Loucy (cell line): ENCODE measurements around the gene SAP25.
A peak's percentile ranks its signal among the peaks of the same experiment; 100 is the strongest.

Experiments used
- H2AFZ ChIP-seq: fragments of 200-600 bp; sonication (generic); 2 replicates; pipeline ENCODE4 v1.6.0; 2016; ENCODE audit warnings: antibody characterized with exemption, mild to moderate bottlenecking, low read length, moderate library complexity
- H3F3A ChIP-seq: fragments of 200-600 bp; 2 replicates; pipeline ENCODE4 v1.6.0; 2016; ENCODE audit warnings: antibody characterized with exemption, low read depth, mild to moderate bottlenecking
- H3K27me3 ChIP-seq: fragments of 200-600 bp; sonication (generic); 2 replicates; pipeline ENCODE4 v1.6.1; 2014; ENCODE audit warnings: low read length, mild to moderate bottlenecking; ENCODE audit not compliant: insufficient read depth, poor library complexity, severe bottlenecking
- H3K36me3 ChIP-seq: fragments of 200-600 bp; sonication (generic); 2 replicates; pipeline ENCODE4 v1.6.1; 2016; ENCODE audit warnings: low read length; ENCODE audit not compliant: insufficient read depth
- H3K4me1 ChIP-seq: fragments of 200-600 bp; sonication (generic); 2 replicates; pipeline ENCODE4 v1.5.1; 2014; ENCODE audit warnings: low read length, mild to moderate bottlenecking; ENCODE audit not compliant: insufficient read depth, poor library complexity, severe bottlenecking
- H3K4me2 ChIP-seq: fragments of 200-600 bp; sonication (generic); 2 replicates; pipeline ENCODE4 v1.6.0; 2014; ENCODE audit warnings: antibody characterized with exemption, low read length, low read depth, mild to moderate bottlenecking; ENCODE audit not compliant: poor library complexity, severe bottlenecking
- H3K4me3 ChIP-seq: fragments of 200-600 bp; sonication (generic); 2 replicates; pipeline ENCODE4 v1.5.1; 2014; ENCODE audit warnings: low read length, mild to moderate bottlenecking, mixed read lengths; ENCODE audit not compliant: poor library complexity, severe bottlenecking
- H3K79me2 ChIP-seq: fragments of 200-600 bp; sonication (generic); 2 replicates; pipeline ENCODE4 v1.6.1; 2014; ENCODE audit warnings: low read length; ENCODE audit not compliant: insufficient read depth
- H3K9ac ChIP-seq: fragments of 200-600 bp; sonication (generic); 2 replicates; pipeline ENCODE4 v1.6.0; 2014; ENCODE audit warnings: mild to moderate bottlenecking, low read depth, low read length, moderate library complexity; ENCODE audit not compliant: poor library complexity, severe bottlenecking
- H3K9me2 ChIP-seq: fragments of 200-600 bp; sonication (generic); replicated peaks from 2 replicates; pipeline ENCODE4 v1.6.1; 2016; ENCODE audit warnings: low read depth, low read length, mixed read lengths
- H3K9me3 ChIP-seq: fragments of 200-600 bp; sonication (generic); 2 replicates; pipeline ENCODE4 v1.6.1; 2014; ENCODE audit warnings: mild to moderate bottlenecking, antibody characterized with exemption, low read length, low read depth; ENCODE audit not compliant: insufficient read depth
- H4K20me1 ChIP-seq: fragments of 200-600 bp; sonication (generic); 2 replicates; pipeline ENCODE4 v1.6.0; 2014; ENCODE audit warnings: antibody characterized with exemption, low read length, mild to moderate bottlenecking; ENCODE audit not compliant: insufficient read depth, poor library complexity, severe bottlenecking
- EZH2phosphoT487 ChIP-seq: fragments of 200-600 bp; IDR thresholded peaks from 2 replicates; pipeline ENCODE4 v1.6.1; 2018; ENCODE audit warnings: antibody characterized with exemption, mild to moderate bottlenecking, moderate library complexity, borderline replicate concordance
- TF ChIP-seq, protein P1 (sequence below): fragments of 200-600 bp; sonication (generic); conservative IDR thresholded peaks from 2 replicates; pipeline ENCODE4 v1.5.1; 2014; ENCODE audit warnings: mild to moderate bottlenecking, antibody characterized with exemption, low read length

The SAP25 gene

GRCh38 chr7:100546926-100547800 is 26.5 kb downstream of the SAP25 start:
- H3K4me3 ChIP-seq, result no peak overlapping the region
- H3K9me2 ChIP-seq, result no peaks in the 10 kb centered on the region
- H4K20me1 ChIP-seq, result no peaks in the 10 kb centered on the region
- H3K36me3 ChIP-seq, result no peaks in the 10 kb centered on the region; the same call in none of the 2 replicates
- peaks cover 46% of the 10 kb centered on the region for H3K4me1 ChIP-seq
- peak overlapping the region; percentile 37 for H3K4me2 ChIP-seq
- H3K79me2 ChIP-seq, result peaks cover 16% of the 10 kb centered on the region; the same call in 1 of the 2 replicates
- TF ChIP-seq EZH2phosphoT487, result no peak
- TF ChIP-seq, protein P1, sequence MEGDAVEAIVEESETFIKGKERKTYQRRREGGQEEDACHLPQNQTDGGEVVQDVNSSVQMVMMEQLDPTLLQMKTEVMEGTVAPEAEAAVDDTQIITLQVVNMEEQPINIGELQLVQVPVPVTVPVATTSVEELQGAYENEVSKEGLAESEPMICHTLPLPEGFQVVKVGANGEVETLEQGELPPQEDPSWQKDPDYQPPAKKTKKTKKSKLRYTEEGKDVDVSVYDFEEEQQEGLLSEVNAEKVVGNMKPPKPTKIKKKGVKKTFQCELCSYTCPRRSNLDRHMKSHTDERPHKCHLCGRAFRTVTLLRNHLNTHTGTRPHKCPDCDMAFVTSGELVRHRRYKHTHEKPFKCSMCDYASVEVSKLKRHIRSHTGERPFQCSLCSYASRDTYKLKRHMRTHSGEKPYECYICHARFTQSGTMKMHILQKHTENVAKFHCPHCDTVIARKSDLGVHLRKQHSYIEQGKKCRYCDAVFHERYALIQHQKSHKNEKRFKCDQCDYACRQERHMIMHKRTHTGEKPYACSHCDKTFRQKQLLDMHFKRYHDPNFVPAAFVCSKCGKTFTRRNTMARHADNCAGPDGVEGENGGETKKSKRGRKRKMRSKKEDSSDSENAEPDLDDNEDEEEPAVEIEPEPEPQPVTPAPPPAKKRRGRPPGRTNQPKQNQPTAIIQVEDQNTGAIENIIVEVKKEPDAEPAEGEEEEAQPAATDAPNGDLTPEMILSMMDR, result no peak
- no peaks in the 10 kb centered on the region for H3F3A ChIP-seq
- peak overlapping the region; percentile 20 for H3K9ac ChIP-seq
- H3K27me3 ChIP-seq, result no peaks in the 10 kb centered on the region
- no peak overlapping the region for H2AFZ ChIP-seq
- no peaks in the 10 kb centered on the region for H3K9me3 ChIP-seq

DNA sequence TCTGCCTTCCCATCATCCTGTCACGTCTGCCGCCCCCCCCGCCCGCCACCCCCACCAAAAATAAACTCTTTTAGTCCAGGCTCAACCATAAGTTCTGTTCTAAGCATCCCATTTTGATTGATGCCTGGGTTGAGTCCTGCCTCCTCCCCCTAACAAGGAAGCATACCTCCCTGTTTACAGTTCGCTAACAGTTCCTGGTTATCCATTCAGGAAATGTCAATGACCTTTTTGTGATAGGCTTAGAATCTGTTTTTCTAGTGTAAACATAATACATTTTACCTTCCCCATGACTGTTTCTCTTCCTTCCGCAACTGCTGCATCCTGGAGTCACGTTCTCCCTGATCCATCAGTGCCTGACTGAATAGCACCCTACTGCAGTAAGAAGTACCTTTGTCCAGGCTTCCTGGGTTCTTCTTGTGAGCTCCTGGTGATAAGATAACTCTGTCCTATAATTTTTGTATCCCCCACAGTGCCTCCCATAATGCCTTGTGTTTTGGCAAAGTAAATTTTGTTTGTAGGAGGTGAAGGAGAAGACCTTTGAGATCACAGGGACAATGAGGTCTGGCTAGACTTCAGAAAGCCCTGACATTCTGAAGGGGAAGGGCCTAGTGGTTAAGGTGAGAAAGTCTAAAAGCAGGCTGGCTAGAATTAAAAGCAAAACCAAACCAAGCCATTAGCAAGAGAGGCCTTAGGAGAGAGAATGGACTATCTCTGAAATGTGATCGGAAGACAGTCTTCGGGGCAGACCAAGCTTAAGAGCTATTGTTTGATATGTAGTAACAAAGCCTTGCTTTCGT is 27.4 kb downstream of the SAP25 start:
- H3K36me3 ChIP-seq, result no peaks in the 10 kb centered on the region; the same call in 1 of the 2 replicates
- peaks cover 46% of the 10 kb centered on the region for H3K4me1 ChIP-seq
- H3K9me2 ChIP-seq, result no peaks in the 10 kb centered on the region
- peaks cover 16% of the 10 kb centered on the region; the same call in 1 of the 2 replicates for H3K79me2 ChIP-seq
- no peak overlapping the region for H2AFZ ChIP-seq
- no peak overlapping the region for H3K4me3 ChIP-seq
- H3K4me2 ChIP-seq, result peak overlapping the region; percentile 37
- H3K9me3 ChIP-seq, result no peaks in the 10 kb centered on the region
- peak overlapping the region; percentile 24 for H3K9ac ChIP-seq
- H3F3A ChIP-seq, result no peaks in the 10 kb centered on the region
- H3K27me3 ChIP-seq, result no peaks in the 10 kb centered on the region
- TF ChIP-seq EZH2phosphoT487, result no peak
- TF ChIP-seq, protein P1, result no peak
- H4K20me1 ChIP-seq, result no peaks in the 10 kb centered on the region

DNA sequence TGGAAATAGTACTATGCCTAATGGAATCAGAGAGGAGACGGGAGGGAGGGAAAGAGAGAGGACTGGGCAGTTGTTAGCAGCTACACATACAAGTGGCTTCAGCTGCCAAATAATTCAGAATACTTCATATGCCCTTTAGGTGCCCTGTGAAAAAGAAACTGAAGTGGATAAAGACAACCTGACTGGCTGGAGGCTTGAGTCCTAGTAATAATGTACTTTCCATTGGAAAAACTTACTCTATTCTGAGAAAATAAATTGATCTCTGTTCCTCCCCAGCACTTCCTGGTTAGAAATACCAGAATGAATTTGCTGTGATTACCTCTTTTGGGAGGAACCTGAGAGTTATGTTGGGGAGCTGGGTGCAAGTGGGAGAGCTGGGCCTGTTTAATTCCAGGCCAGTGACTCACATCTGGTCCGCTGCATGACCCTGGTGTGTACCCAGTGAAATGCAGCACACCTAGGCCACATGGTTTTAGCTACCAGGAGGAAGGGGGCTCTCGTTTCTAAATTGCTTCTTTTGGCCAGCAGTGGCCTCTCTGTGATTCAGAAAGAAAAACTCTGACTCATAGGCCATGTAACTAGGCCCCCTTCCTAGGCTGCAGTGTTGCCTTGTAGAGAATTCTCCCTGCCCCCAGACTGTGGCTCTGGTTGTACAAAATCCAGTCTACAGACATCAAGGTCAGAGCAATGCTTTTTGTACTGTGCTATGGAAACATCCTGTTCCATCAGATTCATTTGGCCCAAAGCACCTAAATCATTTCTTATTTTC is 28.2 kb downstream of the SAP25 start:
- Histone ChIP-seq H3K4me1 (peaks cover 51% of the 10 kb centered on the region), H3K4me3 (no peak overlapping the region)

More for the DNA sequence above, 28.2 kb downstream of the SAP25 start:
- H3K27me3 ChIP-seq, result no peaks in the 10 kb centered on the region
- H3K79me2 ChIP-seq, result peaks cover 16% of the 10 kb centered on the region; the same call in 1 of the 2 replicates
- no peaks in the 10 kb centered on the region; the same call in 1 of the 2 replicates for H3K36me3 ChIP-seq
- no peak for TF ChIP-seq EZH2phosphoT487
- TF ChIP-seq, protein P1, result no peak; the same call in 1 of the 2 replicates
- no peaks in the 10 kb centered on the region for H3K9me2 ChIP-seq
- H2AFZ ChIP-seq, result no peak overlapping the region
- H4K20me1 ChIP-seq, result no peaks in the 10 kb centered on the region
- no peaks in the 10 kb centered on the region for H3K9me3 ChIP-seq
- H3K9ac ChIP-seq, result peak overlapping the region; percentile 9
- H3K4me2 ChIP-seq, result peak overlapping the region; percentile 37
- no peaks in the 10 kb centered on the region for H3F3A ChIP-seq
